Femur (tissue), 1 donor: ENCODE measurements around the gene LGR5.
"Not testable (repeated sequence)": the region's sequence is repeated elsewhere in the genome, so short reads cannot be mapped to it uniquely, and the experiment has no call there.

Source experiments
- DNase-seq: peaks from one replicate; pipeline ENCODE4 v3.0.0-alpha.2; 2017

LGR5 gene

GRCh38 chr12:71552728-71553501, 113.3 kb downstream of the LGR5 start:
- no peak for DNase-seq

- no peak for DNase-seq
Measured at GRCh38 chr12:71555191-71555590, 115.6 kb downstream of the LGR5 start.

GRCh38 chr12:71555789-71556188, 116.2 kb downstream of the LGR5 start:
- DNase-seq, result not testable (repeated sequence)

GRCh38 chr12:71556448-71556847, 116.8 kb downstream of the LGR5 start:
- DNase-seq, result no peak

GRCh38 chr12:71556875-71557274, 117.3 kb downstream of the LGR5 start:
- DNase-seq, result no peak

DNA sequence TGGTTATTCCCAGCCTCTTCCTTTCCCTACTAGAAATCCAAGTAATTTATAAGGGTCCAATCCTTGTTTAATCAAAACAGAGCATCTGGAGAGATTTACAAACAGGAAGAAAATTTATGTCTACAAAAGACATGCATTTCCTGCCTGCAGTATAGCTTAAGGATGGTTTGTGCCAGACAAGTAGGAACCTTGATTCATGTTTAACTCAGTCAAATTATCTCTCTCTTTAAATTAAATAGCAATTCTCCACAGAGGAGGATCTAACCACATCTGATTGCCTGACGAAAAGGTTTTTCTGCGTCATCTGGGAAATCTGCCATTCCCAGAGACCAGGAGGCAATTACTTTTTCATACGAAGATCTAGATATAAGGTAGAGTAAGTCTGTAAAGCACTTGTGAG, 118.8 kb downstream of the LGR5 start:
- DNase-seq, result no peak

- DNase-seq, result no peak
Measured at GRCh38 chr12:71562676-71563595, 123.3 kb downstream of the LGR5 start.

GRCh38 chr12:71565535-71565934, 125.9 kb downstream of the LGR5 start:
- DNase-seq, result no peak

DNA sequence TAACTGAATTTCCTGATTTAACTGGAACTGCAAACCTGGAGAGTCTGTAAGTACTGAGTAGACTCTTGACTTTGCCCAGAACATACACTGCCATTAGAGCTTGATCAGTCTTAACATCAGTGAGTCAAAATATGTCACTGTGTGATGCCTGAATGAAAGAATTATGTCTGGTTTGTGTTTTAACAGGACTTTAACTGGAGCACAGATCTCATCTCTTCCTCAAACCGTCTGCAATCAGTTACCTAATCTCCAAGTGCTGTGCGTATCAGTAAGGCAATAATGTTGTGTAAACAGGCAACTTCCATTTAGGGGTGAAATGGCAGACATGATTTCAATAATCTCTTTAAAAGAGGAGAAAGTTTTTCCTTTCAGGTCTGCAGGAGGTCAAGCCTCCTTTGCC, 127.1 kb downstream of the LGR5 start:
- no peak for DNase-seq

GRCh38 chr12:71567537-71567936, 127.9 kb downstream of the LGR5 start:
- no peak for DNase-seq

GRCh38 chr12:71569885-71570284, 130.3 kb downstream of the LGR5 start:
- not testable (repeated sequence) for DNase-seq

DNA sequence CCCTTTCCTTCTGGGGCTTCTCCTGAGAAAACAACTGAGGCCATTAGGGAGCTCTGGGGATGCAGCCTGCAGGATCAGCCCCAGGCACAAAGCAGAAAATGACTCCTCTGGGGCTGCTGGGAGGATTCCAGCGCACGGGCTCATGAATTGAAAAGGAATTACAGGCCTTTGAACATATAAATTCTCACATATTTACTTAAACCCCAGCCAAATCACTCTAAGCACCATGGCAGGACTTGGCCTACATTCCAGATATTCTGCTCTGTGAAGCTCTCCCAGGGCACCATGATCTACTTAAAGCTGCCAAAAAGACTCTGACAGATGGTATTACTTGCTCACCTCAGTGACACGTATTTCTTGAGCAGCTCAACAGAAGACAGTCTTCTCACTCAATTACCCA, 136.9 kb downstream of the LGR5 start:
- peak; percentile 28 for DNase-seq

DNA sequence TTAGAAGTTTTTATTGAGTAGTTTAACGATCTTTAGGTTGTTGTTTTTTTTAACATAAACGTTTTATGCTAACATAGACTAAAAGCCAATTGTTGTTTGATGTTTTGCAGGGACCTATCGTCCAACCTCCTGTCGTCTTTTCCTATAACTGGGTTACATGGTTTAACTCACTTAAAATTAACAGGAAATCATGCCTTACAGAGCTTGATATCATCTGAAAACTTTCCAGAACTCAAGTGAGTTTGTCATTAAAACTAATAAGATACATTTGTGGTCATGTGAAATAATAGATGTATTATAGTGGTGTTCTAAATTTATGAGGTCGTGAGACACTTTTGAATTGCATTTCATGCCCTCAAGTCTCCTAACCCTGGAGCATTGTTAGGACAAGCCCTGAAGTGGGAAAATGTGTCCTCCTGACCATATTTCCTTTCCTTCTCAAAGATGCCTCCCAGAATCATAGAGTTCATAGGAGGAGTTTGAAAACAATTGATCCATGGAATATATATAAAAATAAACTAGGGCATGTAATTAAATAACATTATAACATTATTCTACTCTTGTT, 139.2 kb downstream of the LGR5 start:
- DNase-seq, result no peak

DNA sequence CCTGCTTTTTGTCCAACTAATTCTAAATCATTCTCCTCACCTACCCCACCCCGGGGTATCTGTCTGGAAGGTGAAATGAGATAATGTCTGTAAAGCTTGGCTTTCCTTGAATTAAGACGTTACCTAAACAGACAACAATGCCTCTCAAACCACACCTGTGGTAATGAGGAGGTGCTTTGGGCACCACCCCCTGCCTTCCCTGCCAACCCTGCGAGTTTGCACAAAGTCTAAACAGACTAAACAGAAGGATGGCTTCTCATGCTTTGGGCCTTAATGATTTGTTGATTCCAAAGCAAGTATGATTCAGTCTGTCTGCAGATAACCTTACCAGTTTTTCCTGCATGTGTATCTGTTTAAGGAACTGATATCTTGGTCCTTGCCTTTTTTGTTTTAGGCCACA, 141.6 kb downstream of the LGR5 start:
- no peak for DNase-seq

- DNase-seq, result no peak
Measured at GRCh38 chr12:71582925-71583324, 143.3 kb downstream of the LGR5 start.

GRCh38 chr12:71584356-71584755, 144.8 kb downstream of the LGR5 start:
- no peak for DNase-seq

GRCh38 chr12:71585218-71585617, 145.6 kb downstream of the LGR5 start:
- no peak for DNase-seq

DNA sequence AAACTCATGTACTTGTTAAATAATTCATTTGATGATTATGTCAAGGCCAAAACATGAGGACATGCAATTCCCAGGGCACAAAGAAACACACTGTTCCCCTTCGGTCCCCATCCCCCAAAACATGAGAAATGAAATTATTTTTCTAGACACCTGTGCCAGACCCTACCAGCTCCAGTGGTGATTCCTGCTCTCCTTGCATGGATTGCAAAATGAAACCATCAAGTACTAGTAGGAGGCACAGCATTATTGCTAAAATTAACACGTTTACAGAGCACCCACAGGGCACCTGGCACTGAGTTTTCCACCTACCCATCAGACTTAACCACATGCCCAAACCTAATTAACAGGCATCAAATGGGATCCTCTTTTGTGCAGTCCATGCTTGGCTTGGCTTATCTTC, 147.4 kb downstream of the LGR5 start:
- no peak for DNase-seq

- DNase-seq, result no peak
Measured at GRCh38 chr12:71589478-71589881, 149.9 kb downstream of the LGR5 start.

GRCh38 chr12:71591601-71592000, 152.0 kb downstream of the LGR5 start:
- DNase-seq, result no peak

DNA sequence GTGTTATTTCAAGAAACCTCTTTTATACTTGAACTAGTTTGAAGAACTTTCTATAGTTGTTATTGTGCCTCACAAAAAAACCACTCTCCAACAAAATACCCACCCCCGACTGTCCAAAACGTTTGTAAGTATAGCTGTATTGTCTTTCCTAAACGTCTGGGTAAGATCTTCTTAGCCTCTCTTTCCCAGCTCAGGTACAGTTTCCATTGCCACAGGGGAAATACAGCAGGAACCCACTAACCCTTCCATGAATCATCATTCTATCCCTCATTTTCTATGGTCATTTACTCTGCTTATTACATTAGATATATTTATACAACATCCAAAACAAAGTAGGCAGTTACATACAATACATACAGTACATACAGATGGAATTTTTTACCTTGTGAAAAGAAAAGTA, 153.2 kb downstream of the LGR5 start:
- no peak for DNase-seq

DNA sequence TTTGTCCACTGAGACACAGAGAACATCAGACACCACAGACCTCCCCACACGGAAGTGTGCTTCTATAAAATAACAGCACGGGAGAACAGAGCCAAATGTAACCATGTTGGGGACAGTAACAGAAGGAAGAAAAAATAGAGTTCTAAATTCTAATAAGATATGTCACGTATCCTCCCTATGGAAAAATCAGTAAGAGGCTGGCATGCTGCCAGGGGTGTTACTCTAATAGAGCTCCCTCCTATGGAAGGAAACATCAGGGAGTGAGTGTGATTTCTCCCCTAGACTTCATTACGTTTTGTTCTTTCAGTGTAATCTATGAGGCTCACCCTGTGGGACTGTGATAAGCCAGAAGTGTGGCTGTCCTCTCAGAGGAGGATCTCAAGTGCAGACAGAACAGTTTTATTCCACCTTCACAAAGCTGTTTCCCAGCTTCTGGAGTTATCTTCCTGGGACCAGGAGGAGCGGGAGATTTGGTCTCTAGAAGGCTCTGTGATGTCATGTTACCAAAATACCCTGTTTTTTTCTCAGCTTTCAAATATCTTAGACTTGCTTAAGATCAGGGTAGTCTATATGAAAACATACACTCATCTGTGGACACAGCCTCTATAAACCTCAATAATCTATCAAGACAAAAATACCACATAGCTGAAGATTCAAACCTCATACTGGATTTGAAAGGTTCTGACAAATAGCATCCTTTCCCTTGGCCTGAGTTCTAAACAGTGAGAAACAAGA, 154.8 kb downstream of the LGR5 start:
- peak; percentile 21 for DNase-seq

DNA sequence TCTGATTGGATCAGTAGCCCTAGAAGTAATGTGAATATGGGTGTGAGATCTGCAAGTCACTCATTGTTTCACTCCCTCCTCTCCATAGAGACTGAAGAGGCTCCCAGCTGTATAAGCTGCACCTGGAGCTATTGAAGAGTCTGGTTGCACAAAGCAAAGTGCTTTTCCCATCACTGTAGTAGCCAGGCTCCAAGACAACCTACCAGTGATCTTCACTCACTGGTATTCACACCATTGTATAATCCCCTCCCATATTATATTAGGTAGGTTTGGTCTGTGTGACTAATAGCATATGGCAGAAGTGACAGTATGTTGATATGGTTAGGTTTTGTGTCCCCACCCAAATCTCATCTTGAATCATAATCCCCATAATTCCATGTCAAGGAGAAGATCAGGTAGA, 159.6 kb downstream of the LGR5 start:
- DNase-seq, result no peak
